Smooth muscle cell (in vitro differentiated cells): ENCODE data around the gene TLR3. TPM values are rescaled to one million over a fixed set of nuclear protein-coding genes. Genes with fewer than 3 reads are reported as not detected.

Source experiments
- DNase-seq: peaks from one replicate; lab custom pipeline; 2025; ENCODE audit not compliant: unreplicated experiment; lab: John Stamatoyannopoulos, UW
- H2AFZ ChIP-seq: fragments of 200-600 bp; sonication (generic); 2 replicates; pipeline ENCODE4 v1.6.0; 2016; ENCODE audit warnings: antibody characterized with exemption, low read depth, mild to moderate bottlenecking
- H3F3A ChIP-seq: fragments of 200-600 bp; sonication (generic); 2 replicates; pipeline ENCODE4 v1.6.0; 2017; ENCODE audit warnings: antibody characterized with exemption, low read depth
- H3K27ac ChIP-seq: fragments of 200-600 bp; sonication (generic); 2 replicates; pipeline ENCODE4 v1.5.1; 2016; ENCODE audit warnings: low read depth, mild to moderate bottlenecking
- H3K27me3 ChIP-seq: fragments of 200-600 bp; sonication (generic); 2 replicates; pipeline ENCODE4 v1.6.1; 2016; ENCODE audit warnings: low read depth, mild to moderate bottlenecking
- H3K36me3 ChIP-seq: fragments of 200-600 bp; sonication (generic); 2 replicates; pipeline ENCODE4 v1.5.1; 2016; ENCODE audit warnings: low read depth
- H3K4me1 ChIP-seq: fragments of 200-600 bp; sonication (generic); 2 replicates; pipeline ENCODE4 v1.5.1; 2016; ENCODE audit warnings: low read depth
- H3K4me2 ChIP-seq: fragments of 200-600 bp; sonication (generic); 2 replicates; pipeline ENCODE4 v1.6.0; 2016; ENCODE audit warnings: mild to moderate bottlenecking
- H3K4me3 ChIP-seq: fragments of 200-600 bp; sonication (generic); 2 replicates; pipeline ENCODE4 v1.5.1; 2016; ENCODE audit warnings: mild to moderate bottlenecking
- H3K79me2 ChIP-seq: fragments of 200-600 bp; sonication (generic); 2 replicates; pipeline ENCODE4 v1.6.0; 2016; ENCODE audit warnings: low read depth, mild to moderate bottlenecking
- H3K9ac ChIP-seq: fragments of 200-600 bp; sonication (generic); 2 replicates; pipeline ENCODE4 v1.6.0; 2016; ENCODE audit warnings: low read depth
- H3K9me3 ChIP-seq: fragments of 200-600 bp; sonication (generic); replicated peaks from 2 replicates; pipeline ENCODE4 v1.5.1; 2016; ENCODE audit warnings: low read depth
- H4K20me1 ChIP-seq: fragments of 200-600 bp; sonication (generic); 2 replicates; pipeline ENCODE4 v1.6.0; 2016; ENCODE audit warnings: low read depth
- WGBS: methylation state at CpG from one replicate; pipeline ENCODE4 v1.1.7; 2016; ENCODE audit warnings: low lambda C conversion rate; 5-methylcytosine and 5-hydroxymethylcytosine counted together
- polyA plus RNA-seq: library from polyadenylated mRNA; unstranded; fragments of >200 nt; fragmentation: Nextera tagmentation; extraction: Ambion mirVana; gene quantifications from 2 replicates; pipeline ENCODE4 v1.2.1, GENCODE V29; 2016
- total RNA-seq: library from RNA; depleted of rRNA; stranded (reverse); fragments of >200 nt; gene quantifications from 2 replicates; pipeline ENCODE4 v1.2.3, GENCODE V29; 2014
- TF ChIP-seq, protein P1 (sequence below): fragments of 200-600 bp; sonication (generic); IDR thresholded peaks from 2 replicates; pipeline ENCODE4 v1.5.1; 2017; ENCODE audit warnings: borderline replicate concordance, mild to moderate bottlenecking, antibody characterized with exemption; ENCODE audit not compliant: insufficient read depth, poor library complexity, severe bottlenecking

The TLR3 gene
- total and polyA plus RNA-seq, 2 experiments from 2014 or later = 0.40 to 1.3 TPM

GRCh38 chr4:186058253-186058979 is 10.5 kb upstream of the TLR3 start:
- no peak overlapping the region for H3K4me3 ChIP-seq
- DNase-seq = no peak

GRCh38 chr4:186058980-186059316 is 10.0 kb upstream of the TLR3 start:
- H3F3A ChIP-seq = no peaks in the 10 kb centered on the region
- H3K9ac ChIP-seq = no peak overlapping the region
- no peaks in the 10 kb centered on the region for H4K20me1 ChIP-seq
- no peaks in the 10 kb centered on the region for H3K4me1 ChIP-seq
- no peak overlapping the region for H3K4me2 ChIP-seq
- whole genome bisulfite sequencing = 95% methylated on average over 3 of the region's 3 CpGs
- TF ChIP-seq, protein P1, sequence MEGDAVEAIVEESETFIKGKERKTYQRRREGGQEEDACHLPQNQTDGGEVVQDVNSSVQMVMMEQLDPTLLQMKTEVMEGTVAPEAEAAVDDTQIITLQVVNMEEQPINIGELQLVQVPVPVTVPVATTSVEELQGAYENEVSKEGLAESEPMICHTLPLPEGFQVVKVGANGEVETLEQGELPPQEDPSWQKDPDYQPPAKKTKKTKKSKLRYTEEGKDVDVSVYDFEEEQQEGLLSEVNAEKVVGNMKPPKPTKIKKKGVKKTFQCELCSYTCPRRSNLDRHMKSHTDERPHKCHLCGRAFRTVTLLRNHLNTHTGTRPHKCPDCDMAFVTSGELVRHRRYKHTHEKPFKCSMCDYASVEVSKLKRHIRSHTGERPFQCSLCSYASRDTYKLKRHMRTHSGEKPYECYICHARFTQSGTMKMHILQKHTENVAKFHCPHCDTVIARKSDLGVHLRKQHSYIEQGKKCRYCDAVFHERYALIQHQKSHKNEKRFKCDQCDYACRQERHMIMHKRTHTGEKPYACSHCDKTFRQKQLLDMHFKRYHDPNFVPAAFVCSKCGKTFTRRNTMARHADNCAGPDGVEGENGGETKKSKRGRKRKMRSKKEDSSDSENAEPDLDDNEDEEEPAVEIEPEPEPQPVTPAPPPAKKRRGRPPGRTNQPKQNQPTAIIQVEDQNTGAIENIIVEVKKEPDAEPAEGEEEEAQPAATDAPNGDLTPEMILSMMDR = no peak
- no peaks in the 10 kb centered on the region for H3K27me3 ChIP-seq
- no peak overlapping the region for H3K4me3 ChIP-seq
- DNase-seq = no peak
- H3K36me3 ChIP-seq = no peaks in the 10 kb centered on the region
- no peaks in the 10 kb centered on the region for H3K79me2 ChIP-seq
- H3K27ac ChIP-seq = no peak overlapping the region
- H2AFZ ChIP-seq = no peak overlapping the region
- H3K9me3 ChIP-seq = no peaks in the 10 kb centered on the region

More at GRCh38 chr4:186058253-186058979, 10.5 kb upstream of the TLR3 start:
- no peak overlapping the region for H3K9ac ChIP-seq
- TF ChIP-seq, protein P1 = no peak
- no peaks in the 10 kb centered on the region for H3K27me3 ChIP-seq
- no peaks in the 10 kb centered on the region for H3K36me3 ChIP-seq
- no peak overlapping the region for H3K27ac ChIP-seq
- no peak overlapping the region for H3K4me2 ChIP-seq
- H3F3A ChIP-seq = no peaks in the 10 kb centered on the region
- no peak overlapping the region for H2AFZ ChIP-seq
- no peaks in the 10 kb centered on the region for H3K4me1 ChIP-seq
- no peaks in the 10 kb centered on the region for H4K20me1 ChIP-seq
- 96% methylated on average over 6 of the region's 6 CpGs for WGBS
- H3K79me2 ChIP-seq = no peaks in the 10 kb centered on the region
- no peaks in the 10 kb centered on the region for H3K9me3 ChIP-seq

GRCh38 chr4:186061921-186062320 is 7.0 kb upstream of the TLR3 start:
- H3K4me2 ChIP-seq = no peak overlapping the region
- H3K4me1 ChIP-seq = no peaks in the 10 kb centered on the region
- no peaks in the 10 kb centered on the region for H3K36me3 ChIP-seq
- 95% methylated on average over 4 of the region's 4 CpGs for WGBS
- H3K4me3 ChIP-seq = no peak overlapping the region
- TF ChIP-seq, protein P1 = no peak
- H3K79me2 ChIP-seq = no peaks in the 10 kb centered on the region
- no peaks in the 10 kb centered on the region for H3K9me3 ChIP-seq
- no peaks in the 10 kb centered on the region for H3F3A ChIP-seq
- no peak for DNase-seq
- no peak overlapping the region for H3K27ac ChIP-seq
- no peak overlapping the region for H3K9ac ChIP-seq
- no peaks in the 10 kb centered on the region for H4K20me1 ChIP-seq
- H3K27me3 ChIP-seq = no peaks in the 10 kb centered on the region
- no peak overlapping the region for H2AFZ ChIP-seq
